T-cell (primary cell): ENCODE measurements around the gene EID3. TPM values are rescaled to one million over a fixed set of nuclear protein-coding genes. Genes with fewer than 3 reads are reported as not detected.

Experiments used
- ATAC-seq, 4 experiments: fragments of 200-7000 bp in 3 of 4; fragments of 150-1000 bp in 1 of 4; cut with Tn5 transposase; replicated peaks in 1 of 4; 1 replicate in 3 of 4; 2 replicates in 1 of 4; pipeline ENCODE4 v1.10.0; 2021; ENCODE audit warnings: moderate library complexity in 3 of 4, mild to moderate bottlenecking in 2 of 4, moderate number of reproducible peaks in 1 of 4
- CTCF ChIA-PET, 2 donors: fragments of 300-600 bp; sonication (Branson Sonifier 250); formaldehyde crosslinking; loops; one replicate each; lab custom pipeline; 2022; ENCODE audit warnings: antibody characterized with exemption in 2 of 2; lab: Charles Lee
- POLR2A ChIA-PET, 2 donors: fragments of 300-600 bp; sonication (Branson Sonifier 250); formaldehyde crosslinking; loops; one replicate each; lab custom pipeline; 2022; ENCODE audit warnings: antibody characterized with exemption in 2 of 2; lab: Charles Lee
- DNase-seq, 35 experiments: peaks; one replicate each; pipeline versions ENCODE4 v3.0.0 to v3.0.0-alpha.2; 2013 to 2023
- H3K27ac ChIP-seq: one replicate; pipeline ENCODE4 v1.5.1; 2013; ENCODE audit warnings: low read length
- H3K27me3 ChIP-seq, 2 experiments: replicated peaks in 1 of 2; 1 replicate in 1 of 2; 2 replicates in 1 of 2; pipeline versions ENCODE4 v1.6.1 to v1.7.0; 2013; ENCODE audit warnings: low read length in 1 of 2, mixed read lengths in 1 of 2; ENCODE audit not compliant: control insufficient read depth in 2 of 2, insufficient read depth in 2 of 2; ENCODE audit errors: extremely low read depth in 1 of 2
- H3K36me3 ChIP-seq, 2 donors: 1 replicate in 1 of 2; 2 replicates in 1 of 2; pipeline versions ENCODE4 v1.6.1 to v1.7.0; 2013; ENCODE audit warnings: low read length in 1 of 2; ENCODE audit not compliant: control insufficient read depth in 2 of 2, insufficient read depth in 1 of 2; ENCODE audit errors: extremely low read depth in 1 of 2
- H3K4me1 ChIP-seq, 2 experiments: 1 replicate in 1 of 2; 2 replicates in 1 of 2; pipeline versions ENCODE4 v1.6.1 to v1.7.0; 2013; ENCODE audit warnings: low read length in 2 of 2, mixed read lengths in 1 of 2; ENCODE audit not compliant: insufficient read depth in 2 of 2, control insufficient read depth in 1 of 2; ENCODE audit errors: extremely low read depth in 1 of 2
- H3K4me3 ChIP-seq, 2 donors: 1 replicate in 1 of 2; 2 replicates in 1 of 2; pipeline versions ENCODE4 v1.5.1 to v1.7.0; 2013; ENCODE audit warnings: mild to moderate bottlenecking in 2 of 2, low read length in 1 of 2, moderate library complexity in 1 of 2; ENCODE audit not compliant: control insufficient read depth in 1 of 2; ENCODE audit errors: extremely low read depth in 1 of 2
- H3K9me3 ChIP-seq: 2 replicates; pipeline ENCODE4 v1.7.0; 2013
- H3K27ac Mint-ChIP-seq, 2 donors: one replicate each; pipeline ENCODE4 v1.8.0; 2020 to 2021; ENCODE audit warnings: mild to moderate bottlenecking in 2 of 2, mixed read lengths in 2 of 2
- H3K27me3 Mint-ChIP-seq, 2 donors: one replicate each; pipeline ENCODE4 v1.8.0; 2021 to 2022; ENCODE audit warnings: mixed read lengths in 2 of 2
- H3K36me3 Mint-ChIP-seq: one replicate; pipeline ENCODE4 v1.8.0; 2021; ENCODE audit warnings: mixed read lengths
- H3K4me1 Mint-ChIP-seq, 3 donors: one replicate each; pipeline ENCODE4 v1.8.0; 2020 to 2022; ENCODE audit warnings: mixed read lengths in 3 of 3, mild to moderate bottlenecking in 1 of 3
- H3K4me3 Mint-ChIP-seq, 3 donors: one replicate each; pipeline ENCODE4 v1.8.0; 2020 to 2022; ENCODE audit warnings: mild to moderate bottlenecking in 3 of 3, mixed read lengths in 3 of 3, moderate library complexity in 3 of 3
- H3K9me3 Mint-ChIP-seq, 3 donors: one replicate each; pipeline ENCODE4 v1.8.0; 2020 to 2022; ENCODE audit warnings: mixed read lengths in 3 of 3
- WGBS: methylation state at CpG from one replicate; pipeline ENCODE4 v1.1.5; 2013; ENCODE audit warnings: missing lambda C conversion rate; ENCODE audit not compliant: insufficient coverage; 5-methylcytosine and 5-hydroxymethylcytosine counted together
- total RNA-seq, 35 experiments: library from RNA in 6 of 35; stranded (reverse) in 6 of 35; fragments of 120-200 nt in 1 of 35; gene quantifications; one replicate each; pipeline versions ENCODE4 v1.2.1 to v1.2.4 and lab custom pipeline; 2013 to 2026

Gene EID3
- total RNA-seq, 5 donors from 2014 or later (not counting 1 experiment from before 2014, with no cell fraction given) = 5.6 to 13.0 (median 6.0) TPM

DNA sequence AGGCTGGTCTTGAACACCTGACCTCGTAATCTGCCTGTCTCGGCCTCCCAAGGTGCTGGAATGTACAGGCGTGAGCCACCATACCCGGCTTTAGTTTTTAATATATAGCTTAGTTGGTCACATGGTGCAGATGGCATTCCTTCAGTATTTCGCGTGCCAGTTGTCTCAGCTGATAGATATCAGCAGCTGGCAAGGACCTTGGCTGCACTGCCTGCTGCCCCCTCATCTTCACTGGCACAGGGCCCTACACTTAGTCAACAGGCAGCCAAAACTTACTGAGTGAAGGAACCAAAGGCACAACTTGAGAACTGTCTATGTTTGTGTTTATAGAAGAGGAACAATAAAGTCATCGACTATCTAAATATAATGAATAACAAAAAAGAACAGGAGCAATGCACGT, 31.0 kb downstream of the EID3 start:
- H3K4me1 ChIP-seq = no peaks in the 10 kb centered on the region
- ATAC-seq (no peak), DNase-seq (no peak)
- H3K36me3 Mint-ChIP-seq = peaks cover 33% of the 10 kb centered on the region
- H3K4me1 Mint-ChIP-seq = no peaks in the 10 kb centered on the region
- H3K4me3 Mint-ChIP-seq = no peak overlapping the region
- H3K9me3 ChIP-seq = no peaks in the 10 kb centered on the region
- no peak overlapping the region for H3K27ac ChIP-seq
- 90% methylated on average over 2 of the region's 8 CpGs for WGBS
- H3K9me3 Mint-ChIP-seq = no peaks in the 10 kb centered on the region
- POLR2A ChIA-PET = no interaction called here
- no peak overlapping the region for H3K27ac Mint-ChIP-seq
- no peaks in the 10 kb centered on the region for H3K27me3 Mint-ChIP-seq
- CTCF ChIA-PET = interaction anchor here in 1 of 2 donors (0.7 kb wide), 1 partner anchor 543 kb away, joined by 4 read pairs; no protein-coding TSS in a partner anchor
- no peak overlapping the region for H3K4me3 ChIP-seq
- peaks cover 8 to 30% of the 10 kb centered on the region in 2 donors for H3K36me3 ChIP-seq
- H3K27me3 ChIP-seq = no peaks in the 10 kb centered on the region

DNA sequence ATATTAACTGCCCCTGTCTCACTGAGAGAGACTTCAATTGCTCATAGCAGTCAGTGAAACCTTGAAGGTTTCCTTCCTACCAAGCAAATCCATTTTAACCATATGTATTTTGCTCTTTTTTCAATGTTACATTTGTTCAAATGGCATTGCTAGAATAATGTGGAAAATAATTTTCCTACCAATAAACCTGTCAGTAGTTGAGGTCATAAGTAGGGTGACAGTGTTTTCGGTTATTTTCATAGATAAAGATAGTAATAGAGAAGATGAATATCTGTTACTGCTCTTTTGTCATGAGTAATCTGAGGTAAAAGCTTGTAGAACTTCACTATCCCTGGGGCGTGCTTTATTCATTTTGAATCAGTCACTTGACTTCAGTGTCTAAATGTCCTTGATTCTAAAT, 32.6 kb downstream of the EID3 start:
- no peak for DNase-seq
- Mint-ChIP-seq H3K4me1 (no peaks in the 10 kb centered on the region), H3K27me3 (no peaks in the 10 kb centered on the region), H3K27ac (no peak overlapping the region), H3K36me3 (peaks cover 44% of the 10 kb centered on the region), H3K9me3 (no peaks in the 10 kb centered on the region), H3K4me3 (no peak overlapping the region)
- no peak overlapping the region for H3K27ac ChIP-seq
- no peaks in the 10 kb centered on the region for H3K27me3 ChIP-seq
- CTCF ChIA-PET = no interaction called here
- H3K4me3 ChIP-seq = no peak overlapping the region
- ATAC-seq = no peak
- H3K4me1 ChIP-seq = no peaks in the 10 kb centered on the region
- POLR2A ChIA-PET = no interaction called here
- WGBS = no CpG with 5 or more reads among the region's 2 CpGs
- H3K9me3 ChIP-seq = no peaks in the 10 kb centered on the region
- peaks cover 11 to 39% of the 10 kb centered on the region in 2 donors for H3K36me3 ChIP-seq

DNA sequence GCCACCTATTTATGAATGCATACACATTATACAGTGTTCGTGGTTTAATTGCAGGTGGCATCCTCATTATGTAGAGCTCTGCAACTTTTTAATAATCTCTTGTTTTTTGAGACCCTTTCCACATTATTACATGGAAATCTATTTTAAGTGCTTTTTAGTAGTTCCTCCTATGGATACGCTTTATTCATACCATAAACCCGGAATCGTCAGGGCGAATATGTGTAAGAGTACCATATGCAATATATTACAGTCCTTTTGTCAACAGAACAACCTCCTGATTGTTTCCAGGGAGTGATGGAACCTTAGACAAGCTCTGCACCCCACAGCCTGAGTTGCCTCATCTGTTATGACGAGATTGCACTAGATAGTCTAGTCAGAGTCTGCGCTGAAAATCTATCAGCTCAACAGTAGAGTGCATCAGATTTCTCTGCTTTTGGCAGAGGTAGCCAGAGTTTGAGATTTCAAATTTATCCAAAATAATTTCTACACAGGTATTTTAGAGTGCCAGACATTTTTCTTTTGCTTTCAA, 33.6 kb downstream of the EID3 start:
- Histone ChIP-seq H3K4me1 (no peaks in the 10 kb centered on the region), H3K36me3 (peaks cover 11 to 48% of the 10 kb centered on the region in 2 donors), H3K9me3 (no peaks in the 10 kb centered on the region), H3K27ac (no peak overlapping the region), H3K27me3 (no peaks in the 10 kb centered on the region), H3K4me3 (no peak overlapping the region)
- Mint-ChIP-seq H3K9me3 (no peaks in the 10 kb centered on the region), H3K4me1 (no peaks in the 10 kb centered on the region), H3K27ac (no peak overlapping the region), H3K27me3 (no peaks in the 10 kb centered on the region), H3K36me3 (peaks cover 44% of the 10 kb centered on the region), H3K4me3 (no peak overlapping the region)
- DNase-seq = no peak
- CTCF ChIA-PET = interaction anchor here (0.5 to 0.7 kb wide), 3 partner anchors 9 to 486 kb away, joined by 3 to 4 read pairs (median 4); no protein-coding TSS in a partner anchor
- POLR2A ChIA-PET = interaction anchor here in 1 of 2 donors (0.7 kb wide), 1 partner anchor 702 kb away, joined by 3 read pairs; no protein-coding TSS in a partner anchor
- no peak for ATAC-seq
- WGBS = 95% methylated on average over 2 of the region's 7 CpGs

DNA sequence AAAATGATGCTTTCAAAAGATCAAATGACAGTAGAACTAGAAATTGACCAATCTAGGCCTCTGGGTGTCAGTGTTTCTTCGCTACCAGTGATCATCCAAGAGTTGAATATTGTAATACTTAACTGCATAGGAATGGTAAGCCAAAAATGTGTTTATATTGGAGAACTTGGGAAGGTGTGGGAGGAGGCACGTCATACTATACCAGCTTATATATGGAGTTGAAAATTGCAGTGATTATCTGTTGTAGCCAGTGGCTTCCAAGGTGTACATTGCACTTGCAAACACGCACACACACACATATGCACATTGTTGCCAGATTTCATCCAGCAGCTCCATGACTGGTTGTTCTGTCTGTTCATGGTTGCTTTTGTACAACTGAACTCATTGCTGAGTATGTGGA, 36.1 kb downstream of the EID3 start:
- no peak overlapping the region for H3K27ac ChIP-seq
- no peaks in the 10 kb centered on the region for H3K4me1 Mint-ChIP-seq
- ChIA-PET POLR2A (interaction anchor here in 1 of 2 donors (0.6 kb wide), 2 partner anchors 36 to 455 kb away, joined by 4 to 11 read pairs; partner anchors contain the start of gene EID3), CTCF (interaction anchor here (0.8 to 2.8 kb wide), 2 partner anchors 10 to 19 kb away, joined by 3 to 8 read pairs; no protein-coding TSS in a partner anchor)
- peaks cover 11 to 51% of the 10 kb centered on the region in 2 donors for H3K36me3 ChIP-seq
- no CpG with 5 or more reads among the region's 3 CpGs for WGBS
- H3K9me3 ChIP-seq = no peaks in the 10 kb centered on the region
- H3K4me3 ChIP-seq = no peak overlapping the region
- H3K27ac Mint-ChIP-seq = no peak overlapping the region
- no peak overlapping the region for H3K4me3 Mint-ChIP-seq
- H3K9me3 Mint-ChIP-seq = no peaks in the 10 kb centered on the region
- DNase-seq = no peak
- no peaks in the 10 kb centered on the region for H3K27me3 Mint-ChIP-seq
- ATAC-seq = no peak
- no peaks in the 10 kb centered on the region for H3K4me1 ChIP-seq
- H3K36me3 Mint-ChIP-seq = peaks cover 46% of the 10 kb centered on the region
- no peaks in the 10 kb centered on the region for H3K27me3 ChIP-seq

DNA sequence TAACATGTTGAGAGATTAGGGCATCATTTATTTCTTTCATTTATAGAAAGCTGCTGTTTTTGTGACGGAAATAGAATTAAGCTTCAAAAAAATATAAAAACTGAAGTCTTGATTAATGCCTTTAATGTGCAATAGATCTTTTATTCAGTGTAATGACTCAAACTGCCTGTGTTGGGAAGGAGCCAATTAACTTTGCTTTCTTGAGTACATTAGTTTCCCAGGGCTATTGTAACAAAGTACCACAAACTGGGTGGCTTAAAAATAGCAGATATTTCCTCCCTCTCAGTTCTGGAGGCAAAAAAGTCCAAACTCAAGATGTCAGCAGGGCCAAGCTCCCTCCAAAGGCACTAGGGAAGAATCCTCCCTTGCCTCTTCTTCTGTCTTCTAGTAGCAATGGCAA, 36.6 kb downstream of the EID3 start:
- H3K9me3 Mint-ChIP-seq = no peaks in the 10 kb centered on the region
- Histone ChIP-seq H3K36me3 (peaks cover 7 to 47% of the 10 kb centered on the region in 2 donors), H3K9me3 (no peaks in the 10 kb centered on the region), H3K4me1 (no peaks in the 10 kb centered on the region), H3K4me3 (no peak overlapping the region), H3K27me3 (no peaks in the 10 kb centered on the region), H3K27ac (no peak overlapping the region)
- ChIA-PET POLR2A (no interaction called here), CTCF (interaction anchor here in 1 of 2 donors (0.5 to 2.8 kb wide), 2 partner anchors 19 to 134 kb away, joined by 3 to 8 read pairs; no protein-coding TSS in a partner anchor)
- ATAC-seq (no peak), DNase-seq (no peak)
- no peak overlapping the region for H3K27ac Mint-ChIP-seq
- no peaks in the 10 kb centered on the region for H3K27me3 Mint-ChIP-seq
- no peak overlapping the region for H3K4me3 Mint-ChIP-seq
- WGBS = no CpG with 5 or more reads among the region's 1 CpG
- H3K36me3 Mint-ChIP-seq = peaks cover 45% of the 10 kb centered on the region
- H3K4me1 Mint-ChIP-seq = no peaks in the 10 kb centered on the region

DNA sequence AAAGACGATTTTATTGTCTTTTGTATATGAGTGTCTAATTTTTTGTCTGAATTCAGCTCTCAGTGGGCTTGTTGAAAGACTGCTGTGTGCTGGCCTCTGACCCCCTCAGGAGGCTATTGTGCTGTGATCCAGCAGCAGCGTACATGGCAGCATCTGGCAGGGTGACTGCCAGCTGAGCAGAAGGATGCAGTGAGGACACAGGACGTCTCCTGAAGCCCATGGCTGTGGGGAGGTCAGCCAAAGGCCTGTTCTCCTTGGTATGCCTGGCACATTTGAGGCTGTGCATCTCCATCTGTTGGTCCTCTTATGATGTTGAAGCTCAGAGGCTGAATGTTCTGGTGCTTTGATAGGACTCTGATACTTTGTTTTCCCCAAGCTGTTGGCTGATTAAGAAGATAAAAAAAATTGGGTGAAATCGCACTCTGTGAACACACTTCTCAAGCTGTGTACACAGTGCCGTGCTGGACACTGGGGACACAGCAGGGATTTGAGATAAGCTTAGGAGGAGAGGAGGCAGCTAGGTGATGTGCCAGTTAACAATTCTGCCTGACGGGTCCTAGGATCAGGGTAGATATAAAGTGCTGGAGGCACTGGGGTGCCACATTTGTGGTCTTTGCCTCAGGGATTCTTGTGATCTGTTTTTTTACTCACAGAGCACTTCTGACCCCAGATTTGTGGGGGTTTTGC, 37.5 kb downstream of the EID3 start:
- Histone ChIP-seq H3K4me1 (no peaks in the 10 kb centered on the region), H3K4me3 (no peak overlapping the region), H3K27me3 (no peaks in the 10 kb centered on the region), H3K9me3 (no peaks in the 10 kb centered on the region), H3K27ac (no peak overlapping the region), H3K36me3 (peaks cover 11 to 53% of the 10 kb centered on the region in 2 donors)
- Mint-ChIP-seq H3K9me3 (no peaks in the 10 kb centered on the region), H3K4me3 (no peak overlapping the region), H3K27me3 (no peaks in the 10 kb centered on the region), H3K4me1 (no peaks in the 10 kb centered on the region), H3K27ac (no peak overlapping the region), H3K36me3 (peaks cover 46% of the 10 kb centered on the region)
- no peak for ATAC-seq
- CTCF ChIA-PET = interaction anchor here (0.6 to 2.8 kb wide), 4 partner anchors 18 to 45 kb away, joined by 3 to 8 read pairs (median 4); no protein-coding TSS in a partner anchor
- DNase-seq = no peak
- POLR2A ChIA-PET = interaction anchor here in 1 of 2 donors (0.6 kb wide), 1 partner anchor 684 kb away, joined by 3 read pairs; no protein-coding TSS in a partner anchor
- 98% methylated on average over 6 of the region's 6 CpGs for WGBS
